Body of pancreas (tissue), 4 donors: ENCODE measurements around the gene SDHC. TPM values are rescaled to one million over a fixed set of nuclear protein-coding genes. Genes with fewer than 3 reads are reported as not detected.
A peak's percentile ranks its signal among the peaks of the same experiment; 100 is the strongest.
"Not testable (repeated sequence)": the region's sequence is repeated elsewhere in the genome, so short reads cannot be mapped to it uniquely, and the experiment has no call there.

Source experiments
- ATAC-seq: fragments of 150-250 bp; one replicate; pipeline ENCODE4 v1.9.1; 2016
- DNase-seq, 4 donors: peaks; one replicate each; pipeline ENCODE4 v3.0.0-alpha.2; 2019
- H3K27ac ChIP-seq, 4 donors: fragments of 200-600 bp; sonication (generic); 1 replicate in 3 of 4; 2 replicates in 1 of 4; pipeline versions ENCODE4 v1.5.1 to v1.6.1; 2016 to 2019; ENCODE audit warnings: mild to moderate bottlenecking in 1 of 4, mixed read lengths in 1 of 4, moderate library complexity in 1 of 4
- H3K27me3 ChIP-seq, 2 donors: fragments of 200-600 bp; sonication (generic); one replicate each; pipeline ENCODE4 v1.6.0; 2016; ENCODE audit warnings: mild to moderate bottlenecking in 1 of 2
- H3K36me3 ChIP-seq, 2 donors: fragments of 200-600 bp; sonication (generic); replicated peaks in 1 of 2; 2 replicates each; pipeline ENCODE4 v1.5.1; 2016; ENCODE audit warnings: low read depth in 2 of 2; ENCODE audit not compliant: insufficient read depth in 1 of 2
- H3K4me1 ChIP-seq: fragments of 200-600 bp; sonication (generic); one replicate; pipeline ENCODE4 v1.6.0; 2016
- H3K4me3 ChIP-seq, 2 donors: fragments of 200-600 bp; sonication (generic); 1 replicate in 1 of 2; 2 replicates in 1 of 2; pipeline ENCODE4 v1.5.1; 2016 to 2019
- H3K9me3 ChIP-seq, 3 donors: fragments of 200-600 bp; sonication (generic); 1 replicate in 2 of 3; 2 replicates in 1 of 3; pipeline ENCODE4 v1.5.1; 2016
- CTCF ChIP-seq, 7 experiments: fragments of 450-650 bp in 4 of 7; fragments of 200-600 bp in 3 of 7; sonication (generic) in 3 of 7; IDR thresholded peaks; one replicate each; pipeline ENCODE4 v1.5.1; 2016 to 2019; ENCODE audit warnings: antibody characterized with exemption in 7 of 7
- POLR2A ChIP-seq, 3 donors: fragments of 450-650 bp; IDR thresholded peaks; one replicate each; pipeline ENCODE4 v1.6.1; 2016; ENCODE audit warnings: antibody characterized with exemption in 3 of 3, mild to moderate bottlenecking in 2 of 3
- WGBS, 2 donors: methylation state at CpG; one replicate each; pipeline ENCODE4 v1.1.5; 2017; 5-methylcytosine and 5-hydroxymethylcytosine counted together
- intact Hi-C: fragments of 100-400 bp; cut with DNase I; formaldehyde crosslinking; loops from one replicate; pipeline ENCODE4 v1.15.1; 2023
- total RNA-seq, 2 donors: library from RNA; depleted of rRNA; stranded (reverse); fragments of >200 nt; gene quantifications; one replicate each; pipeline ENCODE4 v1.1.0, GENCODE V29; 2016

SDHC gene
- total RNA-seq, 2 donors from 2014 or later: 22.7 to 26.2 TPM

DNA sequence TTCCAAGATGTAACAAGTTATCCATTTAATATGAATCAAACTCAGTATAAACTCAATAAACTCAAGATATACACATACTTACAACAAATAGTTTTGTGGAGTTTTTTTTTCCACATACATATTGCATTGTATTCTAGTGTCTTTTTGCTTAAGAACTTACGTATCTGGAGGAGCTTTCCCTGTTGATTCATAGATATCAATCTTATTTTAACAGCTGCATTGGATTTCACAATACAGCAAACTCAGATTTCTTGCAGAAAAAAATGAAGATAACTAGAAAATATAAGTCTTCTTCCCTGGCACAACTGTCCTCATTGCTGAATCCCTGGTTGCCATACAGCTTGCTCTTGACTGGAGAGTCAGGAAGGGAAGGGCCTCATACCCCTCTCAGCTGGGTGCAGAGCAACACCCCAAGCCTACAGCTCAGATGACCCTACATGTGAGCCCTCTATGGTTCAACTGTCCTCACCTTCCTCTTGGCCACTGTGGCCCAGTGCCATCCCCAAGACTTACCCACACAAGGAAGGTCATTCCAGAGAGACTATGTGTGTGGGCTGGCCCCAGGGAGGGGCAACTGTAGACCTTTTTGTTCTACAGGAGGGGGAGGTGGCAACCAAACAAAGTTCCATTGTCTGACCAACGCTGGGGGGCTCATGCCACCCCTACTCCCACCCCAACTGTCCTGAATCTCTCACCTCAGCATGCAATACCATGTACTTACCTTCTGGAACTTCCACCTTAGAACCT lies 6.1 kb upstream of the SDHC start:
- Histone ChIP-seq H3K27me3 (no peaks in the 10 kb centered on the region), H3K27ac (no peak overlapping the region), H3K36me3 (no peaks in the 10 kb centered on the region), H3K4me1 (peaks cover 15% of the 10 kb centered on the region), H3K4me3 (no peak overlapping the region), H3K9me3 (no peaks in the 10 kb centered on the region)
- intact Hi-C loops: no loop called here
- no peak for ATAC-seq
- no peak for TF ChIP-seq POLR2A (IDR thresholded peaks at IDR 0.05)
- DNase-seq: no peak
- WGBS, 2 donors: 30 to 58% methylated on average over 1 to 2 of the region's 2 CpGs

- intact Hi-C loops: no loop called here
- no peak for DNase-seq
These were observed 4.3 kb upstream of the SDHC start, which contains the start of gene MPZ for GRCh38 chr1:161309868-161310267. MPZ (minus strand) TSS chr1:161309968; CDS start chr1:161309905, 63 bp downstream.

GRCh38 chr1:161311595-161312181 lies 2.5 kb upstream of the SDHC start:
- Histone ChIP-seq H3K4me1 (peaks cover 23% of the 10 kb centered on the region), H3K4me3 (no peak overlapping the region), H3K9me3 (no peaks in the 10 kb centered on the region), H3K36me3 (no peaks in the 10 kb centered on the region), H3K27ac (no peak overlapping the region), H3K27me3 (no peaks in the 10 kb centered on the region)
- no peak for TF ChIP-seq CTCF (IDR thresholded peaks at IDR 0.05)
- TF ChIP-seq POLR2A (IDR thresholded peaks at IDR 0.05): no peak
- 79 to 90% methylated on average over 3 to 4 of the region's 4 CpGs for WGBS, 2 donors
- ATAC-seq: no peak
- intact Hi-C loops: no loop called here
- no peak for DNase-seq

More at GRCh38 chr1:161309868-161310267, 4.3 kb upstream of the SDHC start, which contains the start of gene MPZ:
- WGBS, 2 donors: 13 to 24% methylated on average over 2 of the region's 2 CpGs
- no peak for ATAC-seq
- TF ChIP-seq CTCF (IDR thresholded peaks at IDR 0.05) (no peak), POLR2A (IDR thresholded peaks at IDR 0.05) (no peak)
- Histone ChIP-seq H3K4me3 (no peak within 1 kb of the TSS), H3K27me3 (no peaks in the 10 kb centered on the region), H3K27ac (no peak within 1 kb of the TSS), H3K9me3 (no peaks in the 10 kb centered on the region), H3K36me3 (no peaks in the 10 kb centered on the region), H3K4me1 (peaks cover 15% of the 10 kb centered on the region)

GRCh38 chr1:161313554-161314200 lies 504 bp upstream of the SDHC start:
- no peak for ATAC-seq
- Histone ChIP-seq H3K36me3 (no peaks in the 10 kb centered on the region), H3K4me1 (peaks cover 36% of the 10 kb centered on the region), H3K27me3 (no peaks in the 10 kb centered on the region), H3K27ac (peak overlapping the region; percentile 29 to 93 (median 90)), H3K9me3 (no peaks in the 10 kb centered on the region), H3K4me3 (peak overlapping the region; percentile 46 to 80)
- 23 to 24% methylated on average over 28 of the region's 28 CpGs for WGBS, 2 donors
- TF ChIP-seq CTCF (IDR thresholded peaks at IDR 0.05) (no peak), POLR2A (IDR thresholded peaks at IDR 0.05) (no peak)
- intact Hi-C loops: no loop called here
- peak in 1 of 4 donors; percentile 17 for DNase-seq

GRCh38 chr1:161315841-161316674 lies 1.9 kb downstream of the SDHC start:
- H3K27ac ChIP-seq, ATAC-seq, H3K36me3 ChIP-seq, H3K4me3 ChIP-seq, DNase-seq, H3K9me3 ChIP-seq, H3K27me3 ChIP-seq, intact Hi-C loops: not testable (repeated sequence)
- H3K4me1 ChIP-seq: peaks cover 45% of the 10 kb centered on the region
- 71 to 73% methylated on average over 17 of the region's 17 CpGs for WGBS, 2 donors
